GM10266 (cell line): ENCODE results near the gene SRMS.

Source experiments
- DNase-seq: peaks from one replicate; pipeline ENCODE4 v3.0.0; 2012; ENCODE audit errors: extremely low spot score
- TF ChIP-seq, protein P1 (sequence below): IDR thresholded peaks from 2 replicates; pipeline ENCODE4 v1.5.1; 2012; ENCODE audit warnings: mild to moderate bottlenecking, low read depth; ENCODE audit not compliant: control insufficient read depth, insufficient read depth; ENCODE audit errors: missing control alignments

SRMS gene

DNA sequence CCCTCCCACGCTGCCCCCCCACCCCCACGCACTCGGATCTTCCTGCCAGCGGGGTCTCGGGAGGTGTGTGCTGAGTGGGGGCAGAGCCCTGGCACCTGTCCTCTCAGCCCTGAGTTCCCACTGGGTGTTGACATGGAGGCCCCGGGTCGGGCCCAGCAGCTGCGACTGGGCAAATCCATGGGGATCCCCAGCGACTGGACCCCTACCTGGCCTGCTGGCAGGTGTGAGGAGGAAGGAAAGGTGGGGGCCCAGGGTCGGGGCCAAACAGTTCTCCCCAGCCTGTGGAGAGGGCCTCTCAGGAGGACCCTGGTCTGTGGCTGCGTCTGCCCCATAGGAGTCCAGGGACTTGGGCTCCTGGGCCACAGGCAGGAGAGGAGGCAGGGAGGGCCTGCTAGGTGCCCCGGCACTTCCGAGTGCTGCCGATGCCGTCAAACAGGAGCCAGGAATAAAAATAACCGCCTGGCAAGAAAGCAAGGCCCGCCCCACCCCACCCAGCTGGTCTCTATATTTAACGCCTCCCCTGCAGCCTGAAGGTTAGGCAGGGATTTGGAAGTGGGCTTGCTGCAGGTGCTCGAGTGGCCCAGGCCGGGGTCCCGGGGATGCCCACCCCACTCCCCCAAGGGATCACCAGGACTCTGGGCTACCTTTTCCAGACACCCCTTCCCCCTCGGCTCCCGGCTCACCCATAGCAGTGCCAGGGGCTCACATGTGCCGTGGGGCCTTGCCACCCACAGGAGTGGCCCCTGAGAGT is 47.2 kb downstream of the SRMS start:
- DNase-seq = no peak

DNA sequence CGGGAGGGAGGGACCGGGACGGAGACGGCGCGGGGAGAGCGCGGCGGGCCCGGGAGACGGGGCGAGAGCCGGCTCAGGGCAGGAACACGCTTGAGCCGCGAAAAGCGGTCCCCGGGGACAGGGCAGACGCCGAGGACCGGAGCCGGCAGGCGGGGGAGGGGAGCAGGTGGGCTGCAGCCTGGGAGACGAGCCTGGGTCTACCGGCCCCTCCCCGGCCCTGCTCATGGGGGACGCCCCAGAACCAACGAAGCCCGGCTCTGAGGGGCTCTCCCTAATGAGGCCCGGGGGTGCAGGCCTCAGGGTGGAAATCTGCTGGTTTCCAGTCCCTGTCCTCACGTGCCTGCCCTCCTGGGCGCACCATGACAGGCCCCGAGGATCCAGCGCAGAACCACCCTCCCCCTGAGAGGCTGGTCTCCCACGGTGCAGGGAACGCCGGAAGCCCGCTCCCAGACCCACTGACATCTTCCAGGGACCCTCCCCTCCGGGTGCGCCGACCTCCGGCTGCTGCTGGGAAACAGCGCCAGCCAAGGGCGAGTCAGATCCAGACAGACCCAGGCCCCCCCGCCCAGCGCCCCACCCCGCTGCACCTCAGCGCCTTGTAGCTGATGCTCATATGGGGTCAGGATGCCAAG is 48.1 kb downstream of the SRMS start:
- TF ChIP-seq, protein P1, sequence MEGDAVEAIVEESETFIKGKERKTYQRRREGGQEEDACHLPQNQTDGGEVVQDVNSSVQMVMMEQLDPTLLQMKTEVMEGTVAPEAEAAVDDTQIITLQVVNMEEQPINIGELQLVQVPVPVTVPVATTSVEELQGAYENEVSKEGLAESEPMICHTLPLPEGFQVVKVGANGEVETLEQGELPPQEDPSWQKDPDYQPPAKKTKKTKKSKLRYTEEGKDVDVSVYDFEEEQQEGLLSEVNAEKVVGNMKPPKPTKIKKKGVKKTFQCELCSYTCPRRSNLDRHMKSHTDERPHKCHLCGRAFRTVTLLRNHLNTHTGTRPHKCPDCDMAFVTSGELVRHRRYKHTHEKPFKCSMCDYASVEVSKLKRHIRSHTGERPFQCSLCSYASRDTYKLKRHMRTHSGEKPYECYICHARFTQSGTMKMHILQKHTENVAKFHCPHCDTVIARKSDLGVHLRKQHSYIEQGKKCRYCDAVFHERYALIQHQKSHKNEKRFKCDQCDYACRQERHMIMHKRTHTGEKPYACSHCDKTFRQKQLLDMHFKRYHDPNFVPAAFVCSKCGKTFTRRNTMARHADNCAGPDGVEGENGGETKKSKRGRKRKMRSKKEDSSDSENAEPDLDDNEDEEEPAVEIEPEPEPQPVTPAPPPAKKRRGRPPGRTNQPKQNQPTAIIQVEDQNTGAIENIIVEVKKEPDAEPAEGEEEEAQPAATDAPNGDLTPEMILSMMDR = no peak
- DNase-seq = peak; percentile 67

More for the DNA sequence above, 47.2 kb downstream of the SRMS start:
- TF ChIP-seq, protein P1 = no peak

DNA sequence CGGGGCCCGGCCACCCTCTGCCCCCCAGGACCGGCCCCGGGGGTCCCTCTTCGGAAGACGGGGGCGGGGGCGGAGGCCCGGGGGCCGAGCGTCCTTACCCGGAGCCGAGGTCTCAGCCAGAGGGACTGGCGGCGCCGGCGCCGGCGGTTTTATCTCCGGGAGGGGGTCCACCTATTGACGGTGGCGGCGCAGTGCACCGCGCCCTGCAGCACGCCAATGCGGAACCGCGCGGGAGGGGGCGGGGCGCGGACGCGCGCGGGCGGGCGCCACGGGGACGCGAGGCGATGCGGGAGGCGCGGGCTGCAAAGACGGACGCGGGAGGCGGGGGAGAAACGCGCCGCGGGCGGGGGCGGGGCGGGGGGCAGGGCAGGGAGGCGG is 48.6 kb downstream of the SRMS start, which contains the start of gene EEF1A2:
EEF1A2 (minus strand) TSS at position 124 of the 378 bp plus-strand sequence. CDS start 1,320 bp downstream, outside the sequence.
- peak; percentile 74 for DNase-seq
- TF ChIP-seq, protein P1 = peak; percentile 23

DNA sequence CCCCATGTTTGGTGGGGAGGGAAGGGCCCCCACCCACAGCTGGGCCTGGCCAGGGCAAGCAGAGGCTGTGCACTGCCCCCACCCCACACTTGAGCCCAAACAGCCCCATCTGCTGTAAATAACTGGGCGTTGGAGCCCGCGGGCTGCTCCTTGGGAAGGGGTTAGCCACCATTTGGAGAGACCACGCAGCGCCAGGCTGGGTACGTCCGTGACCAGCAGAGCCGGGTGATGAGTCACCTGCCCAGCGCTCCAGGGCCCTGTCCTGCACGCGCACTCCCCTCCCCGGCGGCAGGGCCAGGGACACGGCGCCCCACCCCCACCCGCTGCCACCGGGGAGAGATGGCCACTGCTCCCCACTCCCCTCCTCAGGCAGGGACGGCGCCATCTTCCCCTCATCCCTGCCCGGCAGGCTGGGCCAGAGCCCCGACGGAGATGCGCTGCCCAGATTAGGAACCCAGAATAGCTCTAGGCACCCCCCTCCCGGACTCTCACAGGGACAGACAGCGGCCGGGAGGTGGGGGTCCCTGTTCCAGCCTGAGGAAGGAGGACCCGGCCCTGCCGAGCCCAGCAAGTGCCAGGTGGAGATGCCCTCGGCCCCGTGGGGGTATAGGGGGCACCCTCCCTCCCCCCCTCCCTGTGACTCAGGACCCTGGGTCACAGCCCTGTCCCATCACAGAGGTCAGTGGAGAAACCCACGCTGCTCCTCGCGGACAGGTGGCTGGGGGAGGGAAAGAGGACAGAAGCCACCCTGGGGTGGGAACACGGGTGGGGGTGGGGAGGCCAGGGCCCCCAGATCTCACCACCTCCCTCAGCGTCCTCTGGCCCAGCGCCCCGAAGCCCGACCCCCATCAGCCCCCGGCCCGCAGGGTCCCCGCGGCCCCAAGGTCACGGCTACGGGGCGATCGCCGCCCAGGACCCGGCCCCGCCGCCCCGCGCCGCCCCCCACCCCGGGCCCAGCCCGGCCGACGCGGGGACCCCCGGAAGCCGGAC is 49.3 kb downstream of the SRMS start:
- TF ChIP-seq, protein P1 = no peak

DNA sequence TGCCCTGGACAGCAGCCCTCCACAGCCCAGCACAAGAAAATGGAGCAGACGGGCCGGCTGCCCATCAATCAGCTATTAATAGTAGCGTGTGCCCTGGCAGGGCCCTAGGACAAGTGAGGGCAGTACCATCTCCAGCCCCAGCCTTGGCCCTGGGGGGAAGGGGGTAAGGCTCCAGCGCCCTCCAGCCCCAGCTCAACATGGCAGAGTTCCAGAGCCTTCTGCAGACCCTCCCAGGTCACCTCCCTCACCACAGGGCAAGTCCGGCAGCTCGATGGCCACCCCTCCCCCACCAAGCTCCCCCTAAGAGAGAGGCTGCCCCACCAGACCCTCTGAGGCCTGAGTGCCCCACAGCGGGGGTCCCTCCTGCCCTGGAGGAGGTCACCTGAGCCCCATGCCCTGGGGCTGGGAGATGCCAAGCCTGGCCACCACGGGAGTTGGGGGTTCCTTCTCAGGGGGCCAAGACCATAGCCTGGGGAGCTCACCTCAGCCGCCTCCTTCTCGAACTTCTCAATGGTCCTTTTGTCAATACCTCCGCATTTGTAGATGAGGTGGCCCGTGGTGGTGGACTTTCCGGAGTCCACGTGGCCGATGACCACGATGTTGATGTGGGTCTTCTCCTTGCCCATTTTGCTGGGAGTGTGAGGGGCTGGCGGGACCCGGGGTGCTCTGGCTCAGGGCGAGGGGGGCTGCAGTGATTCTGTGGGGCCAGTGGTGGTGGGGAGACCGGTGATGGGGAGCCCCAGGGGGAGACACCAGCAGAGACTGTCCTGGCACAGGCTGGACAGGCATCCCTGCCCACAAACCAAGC is 50.2 kb downstream of the SRMS start:
- TF ChIP-seq, protein P1 = no peak
- no peak for DNase-seq

More for the DNA sequence above, 49.3 kb downstream of the SRMS start:
- DNase-seq = no peak

DNA sequence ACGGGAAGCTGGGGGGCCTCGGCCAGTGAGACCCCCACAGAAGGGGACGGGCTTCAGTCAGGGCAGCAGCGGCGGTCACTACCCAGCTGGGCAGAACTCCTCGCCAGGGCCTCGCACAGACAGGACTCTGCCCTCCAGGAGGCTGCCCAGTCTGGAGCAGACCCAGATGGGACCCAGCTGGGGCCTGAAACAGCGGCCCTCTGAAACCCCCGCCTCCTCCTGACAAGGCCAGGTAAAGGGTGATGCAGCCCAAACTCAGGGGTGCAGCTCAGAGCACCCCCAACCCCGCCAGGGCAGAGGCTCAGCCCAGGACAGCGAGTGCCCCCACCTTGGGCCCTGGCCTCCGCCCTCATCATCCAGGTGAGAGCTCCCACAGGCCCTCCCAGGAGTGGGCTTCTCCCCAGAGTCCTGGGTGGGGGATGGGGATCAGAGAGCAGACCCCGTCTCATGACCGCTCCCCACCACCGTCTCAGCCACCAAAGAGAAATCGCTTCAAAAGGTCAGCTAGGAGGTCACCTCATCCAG is 50.9 kb downstream of the SRMS start:
- no peak for DNase-seq
- TF ChIP-seq, protein P1 = no peak
